Measurements from ENCODE around the gene SERPINB4.

Gene SERPINB4

DNA sequence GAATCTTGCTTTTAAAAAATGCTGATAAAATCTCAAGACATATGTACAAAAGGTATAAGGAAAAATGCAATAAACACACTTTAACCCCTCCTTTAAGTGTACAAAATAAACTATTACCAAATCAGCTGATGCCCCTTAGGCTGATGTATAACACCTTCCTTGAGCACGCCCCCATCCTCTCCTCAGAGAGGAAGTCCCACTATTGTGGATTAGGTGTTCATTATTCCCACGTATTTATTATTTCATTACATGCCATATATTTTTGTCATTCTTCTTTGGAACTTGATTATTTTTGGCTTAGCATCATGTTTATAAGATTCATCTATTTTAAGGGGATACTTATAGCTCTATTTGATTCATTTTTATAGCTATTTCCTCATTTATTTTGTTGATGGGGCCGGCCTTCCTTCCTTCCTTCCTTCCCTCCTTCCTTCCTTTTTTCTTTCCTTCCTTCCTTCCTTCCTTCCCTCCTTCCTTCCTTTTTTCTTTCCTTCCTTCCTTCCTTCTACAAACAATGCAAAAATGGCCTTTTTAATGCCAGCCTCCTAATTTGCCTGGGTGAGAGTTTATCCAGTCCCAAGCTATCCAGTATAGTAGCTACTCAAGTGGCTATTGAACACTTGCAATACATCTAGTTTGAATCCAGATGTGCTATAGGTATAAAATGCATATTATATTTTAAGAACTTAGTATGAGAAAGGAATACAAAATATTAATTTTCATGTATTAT, 52.9 kb downstream of the SERPINB4 start:
- Histone ChIP-seq H3K9me3 (ENCODE audit: control insufficient read depth, insufficient read depth, low read length) (no peaks in the 10 kb centered on the region), H3K4me3 (ENCODE audit: low read depth, low read length) (no peak overlapping the region), H3K27me3 (ENCODE audit: control insufficient read depth, insufficient read depth, low read length) (no peaks in the 10 kb centered on the region), H3K9ac (ENCODE audit: low read depth, low read length) (no peak overlapping the region), H3K4me1 (ENCODE audit: control insufficient read depth, insufficient read depth, low read length) (no peaks in the 10 kb centered on the region), H3K36me3 (ENCODE audit: control insufficient read depth, insufficient read depth, low read length) (no peaks in the 10 kb centered on the region)

DNA sequence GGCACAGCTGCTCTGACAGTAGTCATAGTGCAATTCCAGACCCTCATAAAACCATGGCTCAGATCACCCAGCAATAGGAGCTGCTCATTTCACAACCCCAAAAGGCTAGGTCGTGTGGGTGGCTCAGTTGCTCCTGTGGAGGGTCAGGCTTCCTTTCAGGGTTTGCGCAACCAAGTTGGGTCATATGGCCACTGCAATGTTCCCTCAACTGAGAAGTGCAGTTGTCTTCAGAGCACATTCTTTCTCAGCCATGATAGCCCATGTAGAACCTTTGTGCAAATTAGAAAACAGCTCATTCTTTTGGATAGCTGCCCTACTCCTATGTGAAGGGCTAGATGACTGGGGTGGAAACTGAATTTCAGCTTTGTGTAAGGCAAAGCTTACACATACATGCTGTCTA, 53.7 kb downstream of the SERPINB4 start:
- H3K36me3 ChIP-seq (ENCODE audit: control insufficient read depth, insufficient read depth, low read length) = no peaks in the 10 kb centered on the region
- H3K9ac ChIP-seq (ENCODE audit: low read depth, low read length) = no peak overlapping the region
- no peak overlapping the region for H3K4me3 ChIP-seq (ENCODE audit: low read depth, low read length)
- H3K9me3 ChIP-seq (ENCODE audit: control insufficient read depth, insufficient read depth, low read length) = no peaks in the 10 kb centered on the region
- no peaks in the 10 kb centered on the region for H3K4me1 ChIP-seq (ENCODE audit: control insufficient read depth, insufficient read depth, low read length)
- H3K27me3 ChIP-seq (ENCODE audit: control insufficient read depth, insufficient read depth, low read length) = no peaks in the 10 kb centered on the region

DNA sequence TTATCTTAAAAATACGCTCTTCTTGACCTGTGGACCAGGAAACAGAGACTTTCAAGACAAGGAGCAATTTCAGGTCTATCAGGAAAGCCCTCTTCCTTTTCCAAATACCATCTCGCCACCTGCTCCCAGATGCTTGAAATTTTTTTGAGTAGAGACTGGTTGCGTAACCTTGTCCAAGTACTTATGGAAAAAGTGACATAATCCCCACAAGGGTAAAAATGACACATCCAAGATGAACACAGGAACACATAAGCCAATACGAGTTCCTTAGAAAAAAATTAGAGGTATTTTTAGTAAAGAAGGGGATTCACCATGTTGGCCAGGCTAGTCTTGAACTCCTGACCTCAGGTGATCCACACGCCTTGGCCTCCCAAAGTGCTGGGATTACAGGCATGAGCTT, 55.1 kb downstream of the SERPINB4 start:
- Histone ChIP-seq H3K36me3 (ENCODE audit: control insufficient read depth, insufficient read depth, low read length) (no peaks in the 10 kb centered on the region), H3K9me3 (ENCODE audit: control insufficient read depth, insufficient read depth, low read length) (no peaks in the 10 kb centered on the region), H3K27me3 (ENCODE audit: control insufficient read depth, insufficient read depth, low read length) (no peaks in the 10 kb centered on the region), H3K4me3 (ENCODE audit: low read depth, low read length) (no peak overlapping the region), H3K4me1 (ENCODE audit: control insufficient read depth, insufficient read depth, low read length) (no peaks in the 10 kb centered on the region), H3K9ac (ENCODE audit: low read depth, low read length) (no peak overlapping the region)
